Pons (tissue), 1 donor: ENCODE data around the gene MYMX.
"Not testable (repeated sequence)": the region's sequence is repeated elsewhere in the genome, so short reads cannot be mapped to it uniquely, and the experiment has no call there.

Experiments used
- DNase-seq: peaks from one replicate; pipeline ENCODE4 v3.0.0-alpha.2; 2016; ENCODE audit warnings: low spot score

MYMX gene

DNA sequence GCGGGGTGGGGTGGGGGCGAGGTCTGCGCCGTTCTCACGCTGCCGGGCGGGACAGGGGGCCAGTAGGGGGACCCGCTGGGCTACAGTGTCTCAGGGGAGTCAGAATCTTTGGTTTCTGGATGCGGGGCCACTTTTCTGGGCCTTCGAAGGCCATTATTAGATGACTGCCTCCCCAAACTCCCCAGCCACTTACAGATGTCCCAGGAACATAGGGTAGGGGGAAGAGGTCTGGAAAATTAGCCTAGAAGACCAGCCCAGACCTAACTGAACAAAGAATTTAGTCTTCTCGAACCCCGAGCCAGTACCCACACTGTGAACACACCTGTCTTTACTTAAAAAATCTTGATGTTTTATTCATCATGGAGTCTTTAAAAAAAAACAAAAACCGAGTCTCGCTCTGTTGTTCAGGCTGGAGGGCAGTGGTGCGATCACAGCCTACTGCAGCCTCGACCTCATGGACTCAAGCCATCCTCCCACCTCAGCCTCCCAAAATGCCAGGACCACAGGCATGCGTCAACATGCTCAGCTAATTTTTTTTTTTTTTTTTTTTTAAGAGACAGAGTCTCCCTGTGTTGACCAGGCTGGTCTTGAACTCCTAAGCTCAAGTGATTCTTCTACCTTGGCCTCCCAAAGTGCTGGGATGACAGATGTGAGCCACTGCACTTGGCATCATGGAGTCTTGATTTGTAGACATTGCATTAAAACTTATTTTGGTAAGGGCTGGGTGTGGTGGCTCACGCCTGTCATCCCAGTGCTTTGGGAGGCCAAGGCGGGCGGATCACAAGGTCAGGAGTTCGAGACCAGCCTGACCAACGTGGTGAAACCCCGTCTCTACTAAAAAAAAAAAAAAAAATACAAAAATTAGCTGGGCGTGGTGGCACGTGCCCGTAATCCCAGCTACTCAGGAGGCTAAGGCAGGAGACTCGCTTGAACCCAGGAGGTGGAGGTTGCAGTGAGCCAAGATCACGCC is 3.4 kb downstream of the MYMX start:
- DNase-seq, result no peak

DNA sequence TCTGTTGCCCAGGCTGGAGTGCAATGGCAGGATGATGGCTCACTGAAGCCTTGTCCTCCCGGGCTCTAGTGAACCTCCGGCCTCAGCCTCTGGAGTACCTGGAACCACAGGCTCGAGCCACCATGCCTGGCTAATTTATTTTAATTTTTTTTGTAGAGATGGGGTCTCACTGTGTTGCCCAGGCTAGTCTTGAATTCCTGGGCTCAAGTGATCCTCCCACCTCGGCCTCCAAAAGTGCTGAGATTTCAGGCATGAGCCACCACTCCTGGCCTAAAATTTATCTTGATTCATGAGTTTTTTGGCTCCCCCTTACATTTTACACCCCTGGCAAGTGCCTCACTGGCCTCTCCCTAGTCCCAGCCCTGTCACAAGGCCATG is 4.2 kb downstream of the MYMX start:
- no peak for DNase-seq

DNA sequence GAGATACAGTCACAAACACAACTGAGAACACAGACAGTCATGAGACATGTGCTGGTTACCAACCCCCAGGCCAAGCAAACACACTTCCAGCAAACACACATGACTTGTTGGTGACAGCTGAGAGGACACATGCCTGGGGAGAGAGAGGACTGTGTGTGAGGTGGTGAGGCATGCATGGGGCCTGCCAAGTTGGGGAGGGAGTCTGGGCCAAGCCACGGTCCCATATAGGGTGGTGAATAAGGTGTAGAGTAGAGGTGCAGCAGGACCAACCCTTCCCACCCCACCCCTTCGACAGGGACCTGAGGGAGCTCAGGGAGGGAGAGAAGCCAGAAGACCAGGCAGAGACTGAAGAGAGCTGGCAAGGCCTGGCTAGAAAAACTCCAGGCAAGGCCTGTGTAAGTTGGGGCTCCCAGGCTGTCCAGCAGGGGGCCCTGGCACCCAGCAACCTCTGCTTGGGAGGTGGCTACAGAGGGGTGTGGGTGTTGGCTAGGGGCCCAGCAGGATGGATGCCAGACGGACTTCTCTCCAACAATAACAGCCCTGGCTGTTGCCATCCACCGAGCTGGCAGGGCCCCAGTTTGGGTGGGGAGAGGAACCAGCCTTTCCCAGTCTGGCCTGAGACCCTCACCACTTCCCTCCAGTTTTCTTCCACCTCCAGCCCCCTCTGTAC is 4.7 kb downstream of the MYMX start:
- peak; percentile 77 for DNase-seq

DNA sequence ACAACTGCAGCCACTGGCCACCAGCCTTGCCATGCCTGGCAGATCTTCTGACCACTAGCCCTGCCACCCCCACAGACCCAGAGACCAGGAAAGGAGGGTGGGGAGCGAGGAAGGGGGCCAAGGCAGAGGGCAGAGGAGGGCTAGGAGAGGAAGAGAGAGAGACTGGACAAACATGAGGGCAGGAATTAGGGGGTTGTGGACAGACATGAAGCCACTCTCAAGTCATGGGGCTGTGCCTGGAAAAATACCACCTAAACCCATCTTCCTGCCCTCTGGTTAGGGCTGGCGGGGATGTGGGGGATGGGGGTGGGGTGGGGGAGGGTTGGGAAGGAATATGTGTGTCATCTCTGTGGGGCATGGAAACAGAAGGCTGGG is 5.2 kb downstream of the MYMX start:
- no peak for DNase-seq

DNA sequence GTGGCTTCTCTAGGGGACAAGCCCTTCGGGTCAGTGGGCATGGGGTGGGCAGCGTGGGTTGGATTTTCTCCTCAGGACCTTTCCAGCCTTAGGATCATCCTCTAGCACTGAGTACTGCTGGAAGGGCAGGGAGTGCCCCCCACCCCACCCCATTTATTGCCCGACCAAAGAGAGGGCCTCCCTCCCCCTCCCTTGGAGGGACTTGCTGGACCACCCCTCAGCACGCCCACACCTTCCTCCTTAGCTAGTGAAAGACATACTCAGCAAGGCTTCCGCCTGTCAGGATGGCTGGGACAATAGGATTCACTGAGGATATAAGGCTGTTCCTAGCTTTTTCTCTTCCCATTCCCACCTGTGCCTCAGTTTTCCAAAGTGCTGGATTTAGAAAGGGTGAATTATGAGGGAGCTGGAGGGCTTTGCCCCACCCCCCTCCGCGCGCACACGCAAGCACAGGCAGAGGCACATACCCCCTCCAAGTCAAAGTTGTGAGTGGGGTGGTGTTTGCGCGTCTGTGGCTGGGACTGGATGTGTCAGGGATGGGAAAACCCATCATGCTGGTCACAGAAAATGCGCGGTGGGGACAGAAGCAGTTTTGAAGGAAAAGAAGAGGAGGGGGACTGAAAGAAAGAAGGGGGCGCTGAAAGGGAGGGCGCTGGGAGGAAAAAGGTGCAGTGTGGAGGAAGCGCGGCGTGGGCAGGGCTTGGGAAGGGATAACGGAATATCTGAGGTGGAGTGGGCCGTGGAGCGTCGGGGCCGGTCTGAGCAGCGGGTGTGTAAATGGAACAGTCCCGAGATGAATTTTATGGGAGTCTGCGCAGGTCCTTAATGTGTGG is 6.0 kb downstream of the MYMX start:
- no peak for DNase-seq

DNA sequence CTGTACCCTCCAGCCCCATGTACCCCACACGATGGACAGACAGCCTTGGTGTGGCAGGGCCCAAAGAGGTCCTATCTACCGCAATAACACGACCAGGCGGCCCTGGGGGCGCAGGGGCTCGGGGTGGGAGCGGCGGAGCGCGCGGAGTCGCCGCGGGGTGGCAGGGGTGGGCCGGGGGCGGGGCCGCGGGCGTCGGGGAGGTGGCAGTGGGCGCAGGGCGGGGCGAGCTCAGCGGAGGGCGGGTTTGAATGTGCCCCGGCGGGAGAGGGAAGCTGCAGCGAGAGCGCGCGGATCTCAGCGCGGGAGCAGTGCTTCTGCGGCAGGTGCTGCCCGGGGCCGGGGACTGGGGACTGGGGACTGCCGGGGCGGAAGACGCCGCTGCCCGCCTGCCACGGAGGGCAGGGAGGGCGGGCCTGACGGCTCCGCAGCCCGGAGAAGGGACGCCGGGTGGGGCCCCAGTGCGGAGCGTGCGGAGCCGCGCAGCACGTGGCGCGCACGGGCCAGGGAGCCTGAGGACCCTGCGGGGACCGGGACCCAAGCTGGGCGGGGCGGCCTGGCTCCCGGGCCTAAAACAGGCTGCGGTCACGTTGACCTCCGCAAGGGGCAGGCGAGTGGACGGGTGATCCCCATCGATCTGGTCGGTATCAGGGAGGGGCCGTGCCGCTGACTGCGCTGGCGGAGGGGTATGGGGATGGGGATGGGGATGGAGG is 6.7 kb downstream of the MYMX start, which contains the start of gene SLC29A1:
TSS of gene SLC29A1 (plus strand) at position 277 of the 710 bp plus-strand sequence. CDS start 3,719 bp downstream, outside the sequence.
- DNase-seq, result no peak

DNA sequence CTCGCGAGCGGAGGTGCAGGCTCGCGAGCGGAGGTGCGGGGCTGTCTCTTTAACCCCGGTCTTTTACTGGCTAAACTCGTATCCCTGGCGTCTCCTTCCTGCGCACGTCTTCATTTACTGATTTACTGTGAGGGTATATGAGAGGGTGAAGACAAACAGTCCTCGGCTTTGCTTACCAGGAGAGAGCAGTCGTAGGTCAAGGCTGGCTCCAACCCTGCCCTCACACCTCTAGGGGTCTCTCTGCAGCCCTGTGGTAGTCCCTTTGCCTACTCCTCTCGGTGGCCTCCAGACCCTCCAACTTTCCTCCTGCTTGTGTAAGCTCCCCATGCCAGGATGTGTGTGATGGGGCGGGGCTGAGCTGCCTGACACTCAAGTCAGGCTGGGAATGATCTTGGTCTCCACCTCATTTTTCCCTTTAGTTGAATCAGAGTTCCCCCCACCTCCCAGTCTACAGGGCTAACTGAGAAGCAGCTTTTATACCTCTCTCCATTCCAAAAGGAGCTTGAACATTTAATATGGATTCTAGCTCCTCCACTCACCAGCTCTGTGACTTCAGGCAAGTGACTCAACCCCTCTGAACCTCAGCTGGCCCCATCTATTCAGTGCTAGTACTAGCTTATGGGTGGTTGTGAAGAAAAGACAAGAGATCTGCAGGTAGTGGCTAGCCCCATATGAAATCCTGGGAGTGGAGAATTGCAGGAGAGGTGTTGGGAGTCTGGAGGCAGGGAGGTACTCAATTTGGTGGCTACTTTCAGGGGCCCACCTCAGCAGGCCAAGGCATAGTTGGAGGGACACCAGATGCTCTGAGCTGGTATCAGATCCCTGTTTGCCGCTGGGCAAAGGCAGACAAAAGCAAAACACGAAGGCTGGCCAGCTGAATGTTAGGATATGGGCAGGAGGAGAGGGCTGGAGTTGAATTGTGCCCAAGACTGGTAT is 7.6 kb downstream of the MYMX start:
- no peak for DNase-seq

DNA sequence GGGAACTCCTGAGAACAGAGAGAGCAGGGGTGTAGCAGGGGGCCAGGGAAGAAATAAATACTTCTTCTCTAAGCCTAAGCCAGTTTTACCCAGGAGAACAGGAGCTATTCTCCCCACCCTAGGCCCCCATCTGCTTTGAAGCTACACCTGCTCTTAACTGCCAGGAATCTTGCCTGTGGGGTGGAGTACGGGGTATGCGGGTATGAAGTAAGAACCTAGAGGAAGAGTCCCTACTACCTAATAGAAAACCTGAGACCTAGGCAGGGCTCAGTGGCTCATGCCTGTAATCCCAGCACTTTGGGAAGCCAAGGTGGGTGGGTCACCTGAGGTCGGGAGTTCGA is 8.2 kb downstream of the MYMX start:
- no peak for DNase-seq

DNA sequence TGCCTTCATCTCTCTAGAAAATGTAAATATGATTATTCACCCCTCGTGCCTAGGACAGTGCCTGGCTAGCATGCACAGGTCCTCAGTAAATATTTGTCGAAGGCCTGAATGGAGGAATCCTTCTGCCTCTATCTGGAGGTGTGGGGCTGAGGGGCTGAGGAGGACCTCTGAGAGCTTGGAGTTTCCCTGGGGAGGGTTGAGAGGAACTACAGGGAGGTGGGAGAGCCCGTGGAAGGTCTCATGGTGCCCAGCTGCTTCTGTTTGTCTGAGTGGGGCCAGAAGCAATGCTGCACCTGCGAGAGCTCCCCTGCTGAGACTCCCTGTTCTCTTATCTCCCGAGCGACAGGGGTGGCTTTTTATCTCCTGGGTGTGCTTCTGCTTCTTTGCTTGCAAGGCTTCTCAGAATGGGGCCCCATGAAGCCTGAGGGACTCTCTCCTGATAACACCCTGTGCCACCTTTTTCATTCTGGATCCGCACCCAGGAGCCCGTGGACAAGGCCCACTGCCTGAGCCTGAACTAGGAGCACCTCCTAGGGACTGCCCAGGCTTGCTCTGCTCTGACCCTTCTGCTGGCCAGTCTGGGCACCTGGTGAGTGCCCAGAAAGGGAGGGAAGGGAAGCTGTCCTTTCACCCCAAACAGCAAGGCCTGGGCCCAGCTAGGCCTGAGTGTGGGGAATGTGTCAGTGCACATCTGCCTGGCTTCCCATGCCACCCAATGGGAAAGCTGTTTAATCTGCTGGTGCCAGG is 9.0 kb downstream of the MYMX start:
- no peak for DNase-seq

DNA sequence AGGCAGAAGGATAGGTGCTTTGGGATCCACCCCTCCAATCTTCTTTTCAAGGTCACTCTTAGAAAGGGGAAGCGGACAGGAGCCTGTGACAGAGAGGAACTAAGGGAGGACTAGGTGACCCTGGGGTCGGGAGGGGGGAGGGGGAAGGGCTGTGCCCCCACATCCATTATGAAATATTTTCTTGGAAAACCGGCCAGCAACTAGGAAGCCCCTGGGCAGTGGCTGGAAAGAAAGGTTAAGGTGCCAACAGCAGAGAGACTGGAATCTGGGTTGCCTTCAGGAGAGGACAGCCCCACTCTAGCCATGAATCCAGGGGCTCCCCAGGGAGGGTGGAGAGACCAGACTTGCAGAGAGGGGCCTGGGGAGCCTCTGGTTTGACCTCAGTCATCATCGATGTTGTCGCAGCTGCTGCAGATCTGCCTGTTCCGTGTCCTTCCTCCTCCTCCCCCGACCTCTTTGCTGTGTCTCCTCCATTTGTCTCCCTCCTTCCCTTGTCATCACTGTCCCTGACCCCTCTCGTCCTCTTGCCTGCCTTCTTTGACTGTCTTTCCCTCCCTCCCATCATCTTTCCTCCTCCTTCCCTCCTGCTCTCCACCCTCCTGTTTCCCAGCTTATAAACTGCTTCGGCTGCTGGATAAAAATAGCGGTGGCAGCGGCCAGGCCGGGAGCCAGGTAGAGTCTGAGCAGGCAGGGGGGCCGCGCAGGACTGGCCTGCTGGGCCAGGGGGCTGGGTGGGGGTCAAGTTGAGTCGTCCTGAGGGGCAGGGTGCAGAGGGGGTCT is 9.8 kb downstream of the MYMX start:
- DNase-seq, result no peak

DNA sequence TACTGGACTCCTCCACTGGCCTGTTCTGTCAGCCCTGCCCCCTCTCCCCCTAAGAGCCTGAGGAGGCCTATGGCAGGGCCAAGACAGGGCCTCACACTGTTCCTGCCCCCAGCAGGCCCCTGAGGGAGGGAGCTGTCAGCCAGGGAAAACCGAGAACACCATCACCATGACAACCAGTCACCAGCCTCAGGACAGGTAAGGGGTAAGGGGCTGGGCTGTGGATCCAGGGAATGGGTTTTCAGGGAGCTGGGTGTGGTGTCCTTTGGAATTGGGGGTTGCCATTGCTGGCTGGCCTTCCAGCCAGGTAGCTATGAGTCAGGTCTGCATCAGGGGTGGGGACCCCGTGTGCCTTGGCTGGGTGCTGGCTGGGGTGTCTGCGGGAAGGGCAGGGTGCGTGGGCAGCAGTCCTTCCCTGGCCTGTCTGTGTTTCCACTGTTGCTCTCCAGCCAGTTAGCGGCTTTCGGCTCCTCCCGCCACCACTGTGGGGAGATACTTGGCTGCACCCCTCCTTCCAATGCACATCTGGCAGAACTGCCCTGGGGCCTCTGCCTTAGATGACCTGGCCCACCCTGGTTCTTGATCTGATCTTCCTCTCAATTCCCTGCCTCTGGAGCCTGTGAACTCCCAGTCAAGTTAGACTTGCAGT is 10.5 kb downstream of the MYMX start:
- no peak for DNase-seq

DNA sequence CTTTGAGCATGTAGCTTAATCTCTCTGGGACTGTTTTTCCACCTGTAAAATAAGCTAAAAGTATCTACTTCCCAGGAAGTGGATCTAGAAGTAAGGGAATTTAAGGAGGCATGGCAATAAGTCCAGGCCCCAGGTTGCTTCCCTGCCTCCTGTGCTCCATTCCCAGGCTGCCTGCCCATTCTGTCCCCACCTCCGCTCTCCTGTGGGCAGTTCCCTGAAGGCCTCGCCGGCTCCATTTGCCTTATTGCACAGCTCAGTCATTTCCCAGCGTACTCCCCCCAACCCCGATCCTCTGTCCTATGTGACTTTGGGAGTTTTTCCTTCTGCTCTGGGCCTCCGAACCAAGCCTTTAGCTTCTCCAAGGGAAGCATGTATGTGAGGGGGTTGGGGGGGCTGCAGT is 11.3 kb downstream of the MYMX start:
- DNase-seq, result no peak

DNA sequence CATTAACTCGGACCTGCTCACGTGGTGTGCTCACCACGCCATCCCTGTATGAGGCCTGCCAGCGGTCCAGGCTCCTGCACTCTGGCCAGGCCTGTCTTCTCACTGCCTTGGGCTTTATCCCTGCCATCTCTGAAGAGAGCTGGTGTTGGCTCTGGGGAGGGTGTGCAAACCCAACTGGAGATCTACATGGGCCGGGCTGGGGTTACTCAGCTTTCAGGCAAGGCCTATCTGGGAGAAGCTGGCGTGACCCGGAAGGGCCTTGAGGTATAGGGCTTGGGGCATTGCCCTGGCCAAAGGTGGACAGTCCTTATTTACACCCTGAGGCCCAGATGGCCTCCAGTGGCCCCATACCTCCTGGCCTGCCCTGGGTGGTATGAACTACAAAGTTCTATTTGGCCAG is 11.7 kb downstream of the MYMX start:
- DNase-seq, result no peak

DNA sequence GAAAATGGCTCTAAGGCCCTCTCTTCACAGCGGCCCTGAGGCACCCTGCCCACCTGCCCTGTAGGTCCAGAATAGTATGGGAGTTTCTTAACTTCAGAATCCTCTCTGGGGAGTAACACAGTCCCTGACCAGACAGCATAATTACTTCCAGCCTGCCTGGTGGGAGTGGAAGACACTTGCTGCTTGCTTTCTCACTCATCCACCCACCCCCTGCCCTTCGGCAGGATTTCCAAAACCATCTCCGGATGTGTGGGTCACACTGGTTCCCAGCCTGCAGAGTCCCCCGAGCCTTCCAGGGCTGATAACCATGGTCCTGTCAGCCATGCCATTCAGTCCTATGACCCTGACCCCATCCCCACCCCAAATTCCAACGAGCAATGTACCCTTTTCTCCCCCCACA is 12.1 kb downstream of the MYMX start:
- no peak for DNase-seq

DNA sequence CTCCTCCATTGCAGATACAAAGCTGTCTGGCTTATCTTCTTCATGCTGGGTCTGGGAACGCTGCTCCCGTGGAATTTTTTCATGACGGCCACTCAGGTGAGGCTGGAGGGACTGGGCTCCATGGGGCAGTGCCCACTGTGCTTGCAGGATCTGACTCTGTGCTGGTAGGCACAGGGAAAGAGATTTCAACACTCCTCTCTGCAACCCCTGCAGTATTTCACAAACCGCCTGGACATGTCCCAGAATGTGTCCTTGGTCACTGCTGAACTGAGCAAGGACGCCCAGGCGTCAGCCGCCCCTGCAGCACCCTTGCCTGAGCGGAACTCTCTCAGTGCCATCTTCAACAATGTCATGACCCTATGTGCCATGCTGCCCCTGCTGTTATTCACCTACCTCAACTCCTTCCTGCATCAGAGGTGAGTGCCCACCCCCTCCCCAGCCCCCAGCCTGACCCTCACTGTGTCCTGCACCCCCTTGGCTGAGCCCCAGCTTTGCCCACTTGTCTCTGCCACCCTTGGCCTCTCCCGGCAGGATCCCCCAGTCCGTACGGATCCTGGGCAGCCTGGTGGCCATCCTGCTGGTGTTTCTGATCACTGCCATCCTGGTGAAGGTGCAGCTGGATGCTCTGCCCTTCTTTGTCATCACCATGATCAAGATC is 12.8 kb downstream of the MYMX start:
- no peak for DNase-seq

DNA sequence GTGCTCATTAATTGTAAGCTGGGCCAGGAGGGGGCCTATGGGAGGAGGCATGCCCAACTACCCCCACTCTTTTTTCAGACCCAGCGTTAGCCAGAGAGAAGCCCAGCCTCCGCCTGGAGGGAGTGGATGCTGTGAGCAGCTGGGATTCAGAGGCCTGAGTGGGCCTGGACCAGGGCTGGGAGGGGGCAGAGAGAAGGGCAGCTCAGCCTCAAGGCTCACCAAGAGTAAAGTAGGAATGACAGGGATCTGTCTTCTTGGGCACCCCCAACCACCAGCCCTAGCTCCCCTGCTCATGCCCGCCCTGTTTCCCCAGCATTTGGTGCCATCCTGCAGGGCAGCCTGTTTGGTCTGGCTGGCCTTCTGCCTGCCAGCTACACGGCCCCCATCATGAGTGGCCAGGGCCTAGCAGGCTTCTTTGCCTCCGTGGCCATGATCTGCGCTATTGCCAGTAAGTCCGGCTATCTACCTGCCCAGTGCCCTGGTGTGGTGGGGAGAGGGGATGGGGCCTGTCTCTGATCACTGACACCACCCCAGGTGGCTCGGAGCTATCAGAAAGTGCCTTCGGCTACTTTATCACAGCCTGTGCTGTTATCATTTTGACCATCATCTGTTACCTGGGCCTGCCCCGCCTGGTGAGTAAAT is 13.4 kb downstream of the MYMX start:
- DNase-seq, result no peak

DNA sequence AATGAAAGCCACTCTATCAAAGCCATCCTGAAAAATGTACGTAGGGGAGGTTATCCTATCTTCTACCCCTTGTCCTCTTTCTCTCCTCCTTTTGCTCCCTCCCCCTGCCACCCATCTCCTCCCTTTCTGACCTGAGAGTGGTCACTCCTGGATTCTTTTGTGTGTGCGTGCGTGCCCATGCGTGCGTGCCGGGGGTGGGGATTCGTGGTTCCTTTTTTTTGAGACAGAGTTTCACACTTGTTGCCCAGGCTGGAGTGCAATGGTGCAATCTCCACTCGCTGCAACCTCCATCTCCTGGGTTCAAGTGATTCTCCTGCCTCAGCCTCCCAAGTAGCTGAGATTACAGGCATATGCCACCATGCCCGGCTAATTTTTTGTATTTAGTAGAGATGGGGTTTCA is 14.7 kb downstream of the MYMX start:
- not testable (repeated sequence) for DNase-seq
